Upper lobe of right lung (tissue), 1 donor: ENCODE results near the gene ZNF558. TPM values are rescaled to one million over a fixed set of nuclear protein-coding genes. Genes with fewer than 3 reads are reported as not detected.
"Not testable (repeated sequence)": the region's sequence is repeated elsewhere in the genome, so short reads cannot be mapped to it uniquely, and the experiment has no call there.

Source experiments
- ATAC-seq: fragments of 200-7000 bp; cut with Tn5 transposase; one replicate; pipeline ENCODE4 v1.9.1; 2020; ENCODE audit warnings: mild to moderate bottlenecking, moderate library complexity
- DNase-seq: peaks from one replicate; pipeline ENCODE4 v3.0.0-alpha.2; 2020
- H3K27ac ChIP-seq: fragments of 200-600 bp; one replicate; pipeline ENCODE4 v1.8.0; 2022
- H3K27me3 ChIP-seq: fragments of 200-600 bp; one replicate; pipeline ENCODE4 v1.8.0; 2022; ENCODE audit warnings: mild to moderate bottlenecking
- H3K36me3 ChIP-seq: fragments of 200-600 bp; one replicate; pipeline ENCODE4 v1.8.0; 2022
- H3K4me1 ChIP-seq: fragments of 200-600 bp; one replicate; pipeline ENCODE4 v1.8.0; 2022
- H3K4me3 ChIP-seq: fragments of 200-600 bp; one replicate; pipeline ENCODE4 v1.8.0; 2022; ENCODE audit warnings: mild to moderate bottlenecking
- H3K9me3 ChIP-seq: fragments of 200-600 bp; one replicate; pipeline ENCODE4 v1.8.0; 2022
- CTCF ChIP-seq: fragments of 200-600 bp; IDR thresholded peaks from one replicate; pipeline ENCODE4 v1.8.0; 2022; ENCODE audit warnings: antibody characterized with exemption
- intact Hi-C: fragments of 100-400 bp; cut with DNase I; formaldehyde crosslinking; loops from one replicate; pipeline ENCODE4 v1.11.0; 2022
- total RNA-seq: library from RNA; stranded (reverse); fragmentation: NEBNext Ultra II Directional; extraction: Animal tissue kit (Norgen Biotek cat#: 25700); gene quantifications from one replicate; pipeline ENCODE4 v1.2.1, GENCODE V29; 2021
- donor health status: DM: no; HTN: yes; CAD: no; lungs with severe emphysema.

The ZNF558 gene
- total RNA-seq, 1 donor from 2014 or later: 27.6 TPM

- Histone ChIP-seq H3K9me3 (peaks cover 14% of the 10 kb centered on the region), H3K4me1 (no peaks in the 10 kb centered on the region), H3K27me3 (no peaks in the 10 kb centered on the region), H3K27ac (no peak overlapping the region), H3K36me3 (no peaks in the 10 kb centered on the region), H3K4me3 (no peak overlapping the region)
- DNase-seq (no peak), ATAC-seq (no peak)
- TF ChIP-seq CTCF: no peak
- intact Hi-C loops: no loop called here
Observed at GRCh38 chr19:8794823-8795222, 37.3 kb downstream of the ZNF558 start.

- DNase-seq, intact Hi-C loops, H3K9me3 ChIP-seq, H3K4me3 ChIP-seq, H3K27me3 ChIP-seq, H3K4me1 ChIP-seq, H3K27ac ChIP-seq, H3K36me3 ChIP-seq, ATAC-seq: not testable (repeated sequence)
Observed at GRCh38 chr19:8773587-8773986, 58.5 kb downstream of the ZNF558 start.

GRCh38 chr19:8769265-8769664, 62.8 kb downstream of the ZNF558 start:
- H3K36me3 ChIP-seq, H3K27ac ChIP-seq, ATAC-seq, intact Hi-C loops, H3K4me3 ChIP-seq, H3K9me3 ChIP-seq, H3K27me3 ChIP-seq, DNase-seq, H3K4me1 ChIP-seq: not testable (repeated sequence)

GRCh38 chr19:8767257-8767656, 64.8 kb downstream of the ZNF558 start:
- peak; percentile 55 for DNase-seq
- intact Hi-C loops, H3K9me3 ChIP-seq, ATAC-seq, H3K27ac ChIP-seq, H3K4me3 ChIP-seq, H3K27me3 ChIP-seq, H3K36me3 ChIP-seq, H3K4me1 ChIP-seq: not testable (repeated sequence)

Other genes starting within 250 kb of the ZNF558 start
- gene ADAMTS10, start 221.6 kb downstream of the ZNF558 start, total RNA-seq: 29.4 TPM
- not detected for gene NFILZ, start 201.7 kb downstream of the ZNF558 start, total RNA-seq
- not detected for gene ACTL9, start 133.5 kb downstream of the ZNF558 start, total RNA-seq
- gene OR2Z1, start 110.7 kb downstream of the ZNF558 start, total RNA-seq: not detected
- gene MBD3L1, start 73 bp upstream of the ZNF558 start, total RNA-seq: not detected
- gene MUC16, start 178.1 kb upstream of the ZNF558 start, total RNA-seq: 0.41 TPM